Prostate gland (tissue), 2 donors: ENCODE data around the gene SLC25A13.

Source experiments
- CTCF ChIP-seq, 4 experiments: fragments of 200-600 bp in 2 of 4; fragments of 450-650 bp in 2 of 4; sonication (generic) in 2 of 4; IDR thresholded peaks; 1 replicate in 3 of 4; 2 replicates in 1 of 4; pipeline ENCODE4 v1.5.1; 2016 to 2019; ENCODE audit warnings: antibody characterized with exemption in 4 of 4, mild to moderate bottlenecking in 2 of 4, moderate library complexity in 2 of 4
- POLR2A ChIP-seq: fragments of 450-650 bp; IDR thresholded peaks from one replicate; pipeline ENCODE4 v1.6.1; 2016; ENCODE audit warnings: antibody characterized with exemption, mild to moderate bottlenecking
- POLR2AphosphoS5 ChIP-seq: sonication (generic); formaldehyde crosslinking; IDR thresholded peaks from one replicate; pipeline ENCODE4 v1.6.1; 2017; ENCODE audit warnings: antibody characterized with exemption

- no peak for TF ChIP-seq CTCF (IDR thresholded peaks at IDR 0.05)
- TF ChIP-seq POLR2A = no peak
- TF ChIP-seq POLR2AphosphoS5 = no peak
These were observed 142.1 kb downstream of the SLC25A13 start for GRCh38 chr7:96179837-96180236.
